Right renal cortex interstitium (tissue), 3 donors: ENCODE data around the gene WNK2. TPM values are rescaled to one million over a fixed set of nuclear protein-coding genes. Genes with fewer than 3 reads are reported as not detected.

ENCODE experiments used
- DNase-seq, 3 donors: peaks; one replicate each; pipeline ENCODE4 v3.0.0-alpha.2; 2013; ENCODE audit warnings: low read depth in 3 of 3, low spot score in 2 of 3
- polyA plus RNA-seq, 3 donors: library from polyadenylated mRNA; unstranded; fragments of 120-200 nt; gene quantifications; one replicate each; pipeline ENCODE4 v1.2.1, GENCODE V29; 2013; ENCODE audit not compliant: insufficient read length in 3 of 3

Gene WNK2
- polyA plus RNA-seq, 3 donors: 14.5 to 16.0 (median 15.1) TPM

DNA sequence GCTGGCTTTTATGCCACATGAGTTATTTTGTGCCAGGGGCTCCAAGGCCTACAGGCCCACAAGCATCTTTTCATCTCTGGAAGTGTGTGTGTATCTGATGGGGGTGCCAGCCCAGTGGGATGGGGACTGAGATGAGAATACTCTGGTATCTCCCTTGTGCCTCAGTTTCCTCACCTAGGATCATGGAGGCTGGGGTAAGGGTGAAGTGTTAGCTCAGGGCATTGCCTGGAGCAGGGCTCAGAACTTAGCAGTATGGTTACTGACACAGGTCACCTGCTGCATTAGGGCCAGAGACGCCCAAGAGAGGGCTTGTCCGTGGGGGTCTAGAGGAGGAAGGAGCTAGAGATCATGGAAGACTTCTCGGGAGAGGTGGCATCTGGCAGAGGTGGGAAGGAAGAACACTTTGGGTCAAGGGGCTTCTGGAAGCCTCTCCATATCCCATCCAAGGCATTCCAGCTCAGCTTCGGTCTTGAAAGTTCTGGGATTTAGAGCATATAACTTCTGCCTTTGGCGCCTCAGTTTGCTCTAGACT lies 742 bp upstream of the WNK2 start:
- DNase-seq: no peak

- DNase-seq: no peak
Measured at GRCh38 chr9:93184432-93185265, 710 bp downstream of the WNK2 start.

- DNase-seq: no peak
Measured at GRCh38 chr9:93185266-93186214, 1.6 kb downstream of the WNK2 start.

- DNase-seq: no peak
Measured at GRCh38 chr9:93186215-93186945, 2.4 kb downstream of the WNK2 start.

- DNase-seq: no peak
Measured at GRCh38 chr9:93187047-93187446, 3.1 kb downstream of the WNK2 start.

- no peak for DNase-seq
Measured at GRCh38 chr9:93187574-93187973, 3.6 kb downstream of the WNK2 start.

DNA sequence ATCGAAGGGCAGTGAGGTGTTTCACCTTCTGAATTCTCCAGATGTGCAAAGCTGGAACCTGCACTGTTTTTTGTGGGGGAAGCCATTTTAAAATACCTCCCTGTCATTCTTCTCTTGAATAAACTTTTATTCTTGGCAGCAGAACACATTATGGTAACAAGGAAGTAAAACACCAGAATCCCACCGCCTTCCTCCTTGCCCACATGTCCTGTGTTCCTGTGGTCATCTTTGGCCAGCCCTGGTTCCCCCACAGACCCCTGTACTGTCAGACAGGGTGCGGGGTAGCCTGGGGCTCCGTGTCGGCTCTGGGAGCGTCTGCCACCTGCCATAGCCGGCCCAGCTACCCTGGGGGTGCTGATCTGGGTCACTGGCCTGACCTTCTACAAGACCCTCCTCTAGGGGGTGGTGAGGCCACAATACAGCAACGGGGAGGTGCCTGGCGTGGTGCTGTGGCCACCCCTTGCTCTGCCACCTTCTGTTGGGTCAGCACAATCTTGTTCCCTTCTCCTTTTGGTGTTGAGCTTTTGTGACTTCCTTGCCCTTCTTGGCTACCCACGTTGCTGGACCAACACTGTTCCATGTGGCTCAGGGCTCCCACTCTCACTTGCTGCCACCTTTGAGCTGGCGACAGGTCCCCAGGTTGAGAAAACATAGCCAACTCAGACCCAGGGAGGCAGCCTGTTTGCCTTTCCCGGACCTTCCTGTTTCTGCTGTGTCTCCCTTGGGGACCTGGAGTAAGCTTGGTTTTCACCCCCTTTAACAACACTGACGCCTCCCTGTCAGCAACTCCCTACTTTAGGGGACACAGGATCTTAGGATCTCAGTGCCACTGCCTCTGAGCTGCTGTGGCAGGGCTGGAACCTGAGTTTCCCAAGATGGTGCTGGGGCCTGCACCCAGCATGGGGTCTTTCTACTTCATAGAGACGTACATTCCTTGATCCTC lies 4.8 kb downstream of the WNK2 start:
- no peak for DNase-seq

GRCh38 chr9:93189369-93190132 lies 5.6 kb downstream of the WNK2 start:
- DNase-seq: no peak

DNA sequence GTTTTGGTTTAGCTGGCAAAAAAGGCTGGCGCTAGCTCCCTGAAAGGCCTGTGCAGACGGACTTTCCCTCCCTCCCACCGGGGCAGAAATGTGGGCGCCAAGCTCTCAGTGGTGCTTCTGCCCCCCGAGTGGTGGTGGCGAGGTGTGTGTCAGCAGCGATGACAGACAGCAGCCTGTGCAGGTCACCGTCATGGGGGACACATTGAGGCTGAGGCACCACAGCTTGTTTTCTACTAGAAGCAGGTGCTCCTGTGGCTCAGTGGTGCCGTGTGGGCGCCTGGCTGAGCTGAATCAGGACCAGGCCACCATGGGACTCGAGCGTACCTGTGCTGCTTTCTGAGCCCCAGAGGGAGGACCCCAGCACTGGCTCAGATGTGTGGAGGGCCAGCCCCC lies 6.2 kb downstream of the WNK2 start:
- DNase-seq: no peak

DNA sequence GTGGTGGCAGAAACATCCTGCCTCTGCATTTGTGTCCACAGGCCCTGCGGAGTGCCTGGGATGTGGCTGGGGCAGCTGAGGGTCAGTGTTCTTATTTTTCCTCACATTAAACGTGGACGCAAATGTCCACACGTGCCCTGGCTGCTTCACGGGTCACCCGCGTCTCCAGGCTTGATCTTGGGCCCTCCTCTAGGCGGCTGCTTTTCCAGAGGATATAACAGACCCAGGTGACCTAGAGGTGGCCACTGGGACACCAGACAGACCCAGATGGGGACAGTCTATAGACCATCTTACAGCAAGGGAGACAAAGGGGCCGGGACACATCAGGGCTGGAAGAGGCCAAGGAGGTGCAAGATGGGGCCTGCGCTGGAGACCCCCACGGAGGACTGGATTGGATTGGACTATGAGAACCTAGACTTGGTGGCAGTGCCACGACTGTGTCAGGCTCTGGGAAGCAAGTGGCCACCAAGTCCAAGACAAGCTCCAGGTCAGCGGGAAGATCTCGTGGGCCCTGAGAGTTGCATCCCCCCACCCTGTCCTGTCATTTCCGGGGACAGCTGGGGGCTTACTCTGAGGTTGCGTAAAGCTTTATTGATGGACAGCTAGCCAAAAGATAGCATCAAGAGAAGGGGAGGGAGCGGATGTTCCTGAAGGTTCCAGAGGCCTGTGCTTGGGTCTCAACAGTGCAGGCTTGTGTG lies 6.9 kb downstream of the WNK2 start:
- DNase-seq: no peak

DNA sequence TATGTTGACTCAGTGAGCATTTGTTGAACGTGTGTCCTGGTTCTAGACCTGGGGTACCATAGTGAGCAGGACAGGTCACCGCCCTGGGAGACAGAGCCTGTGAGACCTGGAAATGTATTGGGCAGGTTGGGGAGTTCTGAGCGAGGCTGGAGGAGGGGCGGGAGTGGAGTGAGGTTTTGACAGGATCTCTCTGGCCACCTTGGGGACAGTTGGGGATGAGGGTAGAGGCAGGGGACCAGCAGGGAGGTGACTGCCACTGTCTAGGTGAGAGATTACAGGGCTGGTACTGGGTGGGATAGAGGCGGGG lies 7.4 kb downstream of the WNK2 start:
- no peak for DNase-seq

DNA sequence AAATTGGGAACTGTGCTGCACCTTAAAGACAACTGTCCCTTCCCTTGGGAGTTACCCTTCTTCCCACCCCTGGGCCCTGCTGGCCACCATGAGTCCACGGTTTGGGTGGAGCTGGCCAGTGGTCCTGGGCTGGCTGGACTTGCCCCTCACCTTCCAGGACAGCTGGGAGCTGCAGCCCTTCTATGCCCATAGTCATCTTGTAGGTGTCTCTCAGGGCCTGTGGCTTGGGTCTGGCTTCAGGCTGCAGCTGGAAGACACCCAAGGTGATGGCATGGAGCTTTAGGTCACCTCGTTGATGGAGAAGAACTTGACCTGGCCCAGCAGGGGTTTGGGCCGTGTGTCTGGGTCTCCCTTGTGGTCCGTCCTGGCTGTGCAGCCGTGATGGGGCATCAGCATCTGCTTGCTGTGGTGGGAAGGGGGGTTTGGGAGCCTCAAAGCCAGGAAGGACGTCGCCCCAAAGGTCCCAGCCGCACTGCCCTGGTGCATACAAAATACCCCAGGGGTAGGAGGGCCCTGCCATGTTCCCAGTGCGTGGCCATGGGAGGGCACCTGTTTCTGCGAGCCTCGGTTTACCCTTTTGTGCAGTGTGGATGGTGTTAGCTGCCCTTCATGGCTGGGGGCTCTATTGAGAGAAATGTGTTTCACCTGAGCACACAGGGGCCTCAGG lies 8.9 kb downstream of the WNK2 start:
- DNase-seq: no peak

DNA sequence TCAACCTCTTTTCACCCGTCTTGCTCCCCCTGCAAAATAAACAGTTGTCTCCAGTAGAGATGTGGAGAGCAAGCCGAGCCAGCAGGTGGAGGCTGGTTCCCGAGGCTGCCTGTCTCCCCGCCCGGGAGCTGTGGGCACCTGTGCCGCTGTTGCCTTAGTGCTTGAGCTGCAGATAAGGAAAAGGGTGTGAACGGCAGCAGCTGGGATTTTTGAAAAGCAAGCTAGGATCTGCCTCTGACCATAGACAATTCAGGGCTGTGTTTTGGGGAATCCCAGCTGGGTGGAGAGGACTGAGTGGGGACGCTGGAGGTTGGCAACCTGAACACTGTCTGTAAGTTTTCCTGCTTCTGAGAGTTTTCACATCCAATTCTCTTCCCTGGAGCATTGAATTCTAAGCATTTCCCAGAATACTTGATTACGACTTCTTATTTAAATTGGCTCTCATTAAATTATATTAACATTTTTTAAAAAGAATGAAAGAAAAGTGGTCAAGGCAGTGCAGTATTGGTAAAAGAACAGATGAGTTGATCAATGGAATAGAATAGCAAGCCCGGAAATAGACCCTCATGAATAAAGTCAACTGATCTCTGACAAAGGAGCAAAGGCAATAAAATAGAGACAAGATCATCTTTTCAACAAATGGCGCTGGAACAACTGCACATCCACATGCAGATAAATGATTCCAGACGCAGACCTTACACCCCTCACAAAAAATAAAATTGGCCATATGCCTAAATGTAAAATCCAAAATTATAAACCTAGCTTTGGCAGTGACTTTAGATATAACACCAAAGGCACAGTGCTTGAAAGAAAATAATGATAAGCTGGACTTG lies 9.7 kb downstream of the WNK2 start:
- no peak for DNase-seq

GRCh38 chr9:93194221-93194625 lies 10.3 kb downstream of the WNK2 start:
- no peak for DNase-seq

- DNase-seq: no peak
Measured at GRCh38 chr9:93194641-93195040, 10.7 kb downstream of the WNK2 start.

DNA sequence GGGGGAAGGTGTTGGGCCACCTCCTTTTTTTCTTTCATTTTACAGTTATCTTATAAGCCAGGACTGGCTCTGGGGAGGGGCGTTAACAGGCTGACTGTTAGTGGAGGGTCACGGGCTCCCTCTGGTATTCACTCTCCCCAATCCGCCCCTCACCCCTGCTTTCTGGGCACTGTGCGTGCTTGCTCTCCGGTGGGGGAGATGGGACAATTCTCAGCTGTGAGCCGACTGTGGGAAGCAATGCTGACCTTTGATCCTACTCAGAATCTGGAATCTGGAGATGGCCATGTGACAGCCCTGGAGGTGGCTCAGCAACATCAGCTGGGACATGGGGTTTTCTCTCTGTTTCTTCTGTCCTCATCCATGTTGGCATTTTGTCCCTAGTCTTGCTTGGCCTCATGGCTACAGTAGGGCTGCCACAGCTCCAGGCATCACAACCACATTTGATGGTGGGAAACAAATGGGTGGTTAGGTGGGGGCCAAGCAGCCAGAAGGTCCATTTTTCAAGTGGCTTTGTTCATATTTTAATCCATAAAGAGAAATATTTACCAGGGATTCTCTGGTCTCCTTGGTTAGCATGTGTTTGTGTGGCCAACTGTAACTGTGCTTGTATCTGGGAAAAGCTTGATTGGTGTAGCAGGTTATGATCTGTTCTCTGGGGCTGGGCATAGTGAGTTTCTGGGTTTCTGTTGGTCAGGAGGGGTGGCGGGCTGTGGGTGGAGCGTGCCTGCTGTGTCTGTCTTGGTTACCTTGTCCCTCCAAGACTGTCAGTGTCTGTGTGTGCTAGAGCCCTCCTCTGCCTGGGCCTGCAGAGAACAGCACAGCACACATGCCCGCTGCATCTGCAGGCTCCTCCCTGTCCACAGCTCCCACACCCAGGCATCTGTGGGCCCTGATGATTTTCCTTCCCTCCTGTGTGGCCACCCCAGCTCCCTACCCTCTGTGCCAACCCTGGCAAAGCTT lies 12.4 kb downstream of the WNK2 start:
- DNase-seq: no peak
